Endothelial cell of umbilical vein (primary cell): ENCODE measurements around the gene ZNF438. TPM values are rescaled to one million over a fixed set of nuclear protein-coding genes. Genes with fewer than 3 reads are reported as not detected.

Experiments
- BruUV-seq: library from RNA; stranded (reverse); fragments of 400-500 nt; replicated peaks from 2 replicates; lab custom pipeline; 2021; lab: Mats Ljungman, UMichigan
- CTCF ChIA-PET: fragments of 300-600, 350-600 bp; sonication (Branson Sonifier 250); formaldehyde crosslinking; loops from one replicate; lab custom pipeline; 2021; ENCODE audit warnings: antibody characterized with exemption, inconsistent platforms; lab: Charles Lee
- POLR2A ChIA-PET: fragments of 300-600, 350-600 bp; sonication (Branson Sonifier 250); formaldehyde crosslinking; loops from one replicate; lab custom pipeline; 2021; ENCODE audit warnings: antibody characterized with exemption, inconsistent platforms; lab: Charles Lee
- DNase-seq: peaks from one replicate; pipeline ENCODE4 v3.0.0-alpha.2; 2011; ENCODE audit warnings: low read depth, low spot score
- FAIRE-seq: peaks from 2 replicates; lab custom pipeline; 2011; peaks lifted over from hg19 to GRCh38; lab: Jason Lieb, UNC
- H2AFZ ChIP-seq: 2 replicates; pipeline ENCODE4 v1.6.0; 2012; ENCODE audit warnings: low read depth, low read length, control low read depth, inconsistent platforms
- H3K27ac ChIP-seq: 2 replicates; pipeline ENCODE4 v1.5.1; 2011; ENCODE audit warnings: low read depth, mild to moderate bottlenecking, control low read depth, low read length, moderate library complexity; ENCODE audit not compliant: insufficient read depth
- H3K27me3 ChIP-seq, 2 experiments: 2 replicates each; pipeline versions ENCODE4 v1.6.0 to v1.6.1; 2011; ENCODE audit warnings: low read length in 2 of 2, mixed read lengths in 1 of 2; ENCODE audit not compliant: control insufficient read depth in 2 of 2, insufficient read depth in 2 of 2
- H3K36me3 ChIP-seq, 2 experiments: 2 replicates in 1 of 2; 3 replicates in 1 of 2; pipeline ENCODE4 v1.5.1; 2011; ENCODE audit warnings: low read length in 2 of 2, mild to moderate bottlenecking in 1 of 2, moderate library complexity in 1 of 2; ENCODE audit not compliant: control insufficient read depth in 2 of 2, insufficient read depth in 2 of 2; ENCODE audit errors: extremely low read depth in 1 of 2
- H3K4me1 ChIP-seq: 3 replicates; pipeline ENCODE4 v1.5.1; 2011; ENCODE audit warnings: mild to moderate bottlenecking, low read length; ENCODE audit not compliant: control insufficient read depth, insufficient read depth; ENCODE audit errors: extremely low read depth
- H3K4me2 ChIP-seq: 2 replicates; pipeline ENCODE4 v1.6.1; 2011; ENCODE audit warnings: low read length, control low read depth, mixed read lengths; ENCODE audit not compliant: insufficient read depth
- H3K4me3 ChIP-seq, 3 experiments: fragments of 200-600 bp in 1 of 3; sonication (generic), shearing (Covaris generic) in 1 of 3; replicated peaks in 1 of 3; 2 replicates each; pipeline ENCODE4 v1.5.1; 2011 to 2016; ENCODE audit warnings: control low read depth in 3 of 3, low read length in 3 of 3, mild to moderate bottlenecking in 2 of 3, inconsistent platforms in 1 of 3, low read depth in 1 of 3, moderate library complexity in 1 of 3; ENCODE audit not compliant: insufficient read depth in 1 of 3
- H3K79me2 ChIP-seq: 2 replicates; pipeline ENCODE4 v1.6.0; 2012; ENCODE audit warnings: low read length, inconsistent platforms; ENCODE audit not compliant: control insufficient read depth, insufficient read depth
- H3K9ac ChIP-seq: replicated peaks from 2 replicates; pipeline ENCODE3; 2011; ENCODE audit warnings: low read length, control low read depth; ENCODE audit not compliant: insufficient read depth; ENCODE audit errors: extremely low read depth
- H3K9me1 ChIP-seq: replicated peaks from 3 replicates; pipeline ENCODE4 v1.6.0; 2011; ENCODE audit warnings: mild to moderate bottlenecking, low read length; ENCODE audit not compliant: control insufficient read depth, insufficient read depth; ENCODE audit errors: extremely low read depth
- H3K9me3 ChIP-seq: replicated peaks from 2 replicates; pipeline ENCODE4 v1.5.1; 2012; ENCODE audit warnings: low read length, inconsistent platforms; ENCODE audit not compliant: control insufficient read depth, insufficient read depth
- H4K20me1 ChIP-seq: replicated peaks from 2 replicates; pipeline ENCODE3; 2011; ENCODE audit warnings: mild to moderate bottlenecking, low read length; ENCODE audit not compliant: control insufficient read depth, insufficient read depth; ENCODE audit errors: extremely low read depth
- CTCF ChIP-seq, 2 donors: IDR thresholded peaks; 1 replicate in 1 of 2; 2 replicates in 1 of 2; pipeline ENCODE4 v1.5.1; 2011; ENCODE audit warnings: low read length in 2 of 2, mild to moderate bottlenecking in 2 of 2, moderate library complexity in 2 of 2, control low read depth in 1 of 2, inconsistent platforms in 1 of 2, low read depth in 1 of 2; ENCODE audit not compliant: insufficient read depth in 1 of 2; ENCODE audit errors: extremely low read depth in 1 of 2
- EZH2 ChIP-seq: IDR thresholded peaks from 2 replicates; pipeline ENCODE4 v1.6.1; 2012; ENCODE audit warnings: borderline replicate concordance, low read depth, mild to moderate bottlenecking, moderate library complexity, low read length, inconsistent platforms; ENCODE audit not compliant: severe bottlenecking
- FOS ChIP-seq: IDR thresholded peaks from 2 replicates; pipeline ENCODE4 v1.6.1; 2011; ENCODE audit warnings: mild to moderate bottlenecking, low read length, moderate library complexity, borderline replicate concordance; ENCODE audit not compliant: insufficient read depth
- GATA2 ChIP-seq: IDR thresholded peaks from 2 replicates; pipeline ENCODE4 v1.7.0; 2011; ENCODE audit warnings: low read depth, mild to moderate bottlenecking, moderate library complexity, mixed read lengths, low read length; ENCODE audit not compliant: insufficient read length, insufficient read depth
- JUN ChIP-seq: IDR thresholded peaks from 2 replicates; pipeline ENCODE4 v1.6.1; 2011; ENCODE audit warnings: borderline replicate concordance, low read depth; ENCODE audit not compliant: insufficient read length, insufficient read depth
- MAX ChIP-seq: IDR thresholded peaks from 2 replicates; pipeline ENCODE4 v1.6.1; 2011; ENCODE audit not compliant: insufficient read depth, insufficient read length
- MYC ChIP-seq: IDR thresholded peaks from one replicate; pipeline ENCODE4 v1.6.1; 2011; ENCODE audit warnings: mild to moderate bottlenecking, low read depth, low read length
- POLR2A ChIP-seq: IDR thresholded peaks from 2 replicates; pipeline ENCODE4 v1.6.1; 2012; ENCODE audit warnings: low read depth, mild to moderate bottlenecking, control low read depth, low read length
- POLR2AphosphoS5 ChIP-seq: IDR thresholded peaks from 2 replicates; pipeline ENCODE4 v1.6.1; 2012; ENCODE audit warnings: low read depth, mild to moderate bottlenecking, control low read depth, low read length, moderate library complexity; ENCODE audit not compliant: insufficient read depth
- dilution Hi-C: fragments of 300-500 bp; cut with MboI; formaldehyde crosslinking; loops from one replicate; pipeline ENCODE4 v1.15.0; 2019; ENCODE audit warnings: low sequenced_read_pairs; ENCODE audit not compliant: extremely low pct_ligation_motif_present
- intact Hi-C: fragments of 100-400 bp; cut with micrococcal nuclease; formaldehyde crosslinking; loops from one replicate; pipeline ENCODE4 v1.10.0; 2022
- polyA plus RNA-seq, 4 experiments: library from polyadenylated mRNA; depleted of rRNA in 3 of 4; stranded (reverse) in 3 of 4; unstranded in 1 of 4; fragments of >200 nt; gene quantifications; 2 replicates each; pipeline versions ENCODE4 v1.2.1 to v1.2.3, GENCODE V29; 2011 to 2012; ENCODE audit warnings: missing spikeins in 1 of 4
- total RNA-seq: library from RNA; stranded (reverse); gene quantifications from 2 replicates; pipeline ENCODE4 v1.2.3, GENCODE V29; 2021

ZNF438 gene
- total and polyA plus RNA-seq, 2 donors (not counting 3 experiments of a cell fraction or from before 2014, with no cell fraction given): 7.2 to 15.1 TPM

GRCh38 chr10:30866896-30867295 lies 164.8 kb downstream of the ZNF438 start:
- no peak overlapping the region for H3K27ac ChIP-seq
- no peaks in the 10 kb centered on the region for H3K9me3 ChIP-seq
- no peaks in the 10 kb centered on the region for H3K9me1 ChIP-seq
- no peak overlapping the region for H3K9ac ChIP-seq
- TF ChIP-seq CTCF (IDR thresholded peaks at IDR 0.05; ENCODE audit: extremely low read depth in 1 of 2, insufficient read depth in 1 of 2, low read depth in 1 of 2, low read length in 2 of 2) (no peak), MAX (no peak), POLR2AphosphoS5 (no peak), GATA2 (no peak), EZH2 (no peak), MYC (no peak), POLR2A (no peak), FOS (no peak), JUN (no peak)
- CTCF ChIA-PET: no interaction called here
- H3K4me2 ChIP-seq: no peak overlapping the region
- intact Hi-C loops (no loop called here), dilution Hi-C loops (no loop called here)
- H3K36me3 ChIP-seq: no peaks in the 10 kb centered on the region
- H3K4me3 ChIP-seq: no peak overlapping the region
- FAIRE-seq (no peak), DNase-seq (no peak)
- no peak overlapping the region for H2AFZ ChIP-seq
- H3K27me3 ChIP-seq: no peaks in the 10 kb centered on the region
- no peaks in the 10 kb centered on the region for H3K79me2 ChIP-seq
- POLR2A ChIA-PET: no interaction called here
- no peaks in the 10 kb centered on the region for H4K20me1 ChIP-seq
- H3K4me1 ChIP-seq: no peaks in the 10 kb centered on the region
- no TSS peak for BruUV-seq
